GM19239 (cell line): ENCODE data around the gene FGF19.

ENCODE experiments used
- DNase-seq: peaks from one replicate; pipeline ENCODE4 v3.0.0; 2011; ENCODE audit warnings: low spot score; ENCODE audit not compliant: insufficient read length
- FAIRE-seq: peaks from 2 replicates; lab custom pipeline; 2011; peaks lifted over from hg19 to GRCh38; lab: Jason Lieb, UNC

FGF19 gene

DNA sequence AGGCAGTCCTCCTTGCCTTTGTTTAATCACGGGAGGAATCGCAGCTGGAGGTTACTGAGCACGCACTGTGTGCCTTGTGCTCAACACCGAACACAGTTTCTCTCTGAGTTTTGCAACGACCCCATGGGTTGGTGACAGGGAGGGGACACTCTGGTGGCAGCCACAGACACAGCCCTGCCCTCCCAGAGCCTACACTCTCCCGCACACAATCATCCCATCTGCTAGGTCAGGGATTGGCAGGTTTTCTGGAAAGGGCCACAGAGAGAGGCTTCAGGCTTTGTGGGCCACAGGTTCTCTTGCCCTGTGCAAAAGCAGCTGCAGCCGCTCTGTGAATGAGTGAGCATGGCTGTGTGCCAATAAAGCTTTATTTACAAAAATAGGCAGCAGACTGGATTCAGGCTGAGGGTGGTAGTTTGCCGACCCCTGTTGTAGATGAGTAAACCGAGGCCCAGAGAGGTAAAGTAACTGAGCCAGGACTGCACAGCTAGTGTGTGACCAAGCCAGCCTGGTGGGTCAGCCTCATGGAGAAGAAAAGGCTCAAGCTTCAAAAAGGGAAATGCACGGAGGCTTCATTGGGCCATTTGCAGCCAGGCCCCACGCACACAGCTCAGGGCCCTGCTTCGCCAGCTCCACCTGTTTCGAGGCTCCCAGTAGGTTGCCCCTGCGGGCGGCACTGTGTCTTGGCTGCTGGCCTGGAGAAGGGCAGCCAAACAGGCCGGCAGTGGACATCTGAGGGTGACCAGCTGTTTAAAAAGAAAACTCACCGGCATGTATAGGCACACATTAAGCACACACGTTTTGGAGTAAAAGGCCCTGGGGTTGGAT lies 45.0 kb downstream of the FGF19 start:
- no peak for DNase-seq
- FAIRE-seq = no peak

DNA sequence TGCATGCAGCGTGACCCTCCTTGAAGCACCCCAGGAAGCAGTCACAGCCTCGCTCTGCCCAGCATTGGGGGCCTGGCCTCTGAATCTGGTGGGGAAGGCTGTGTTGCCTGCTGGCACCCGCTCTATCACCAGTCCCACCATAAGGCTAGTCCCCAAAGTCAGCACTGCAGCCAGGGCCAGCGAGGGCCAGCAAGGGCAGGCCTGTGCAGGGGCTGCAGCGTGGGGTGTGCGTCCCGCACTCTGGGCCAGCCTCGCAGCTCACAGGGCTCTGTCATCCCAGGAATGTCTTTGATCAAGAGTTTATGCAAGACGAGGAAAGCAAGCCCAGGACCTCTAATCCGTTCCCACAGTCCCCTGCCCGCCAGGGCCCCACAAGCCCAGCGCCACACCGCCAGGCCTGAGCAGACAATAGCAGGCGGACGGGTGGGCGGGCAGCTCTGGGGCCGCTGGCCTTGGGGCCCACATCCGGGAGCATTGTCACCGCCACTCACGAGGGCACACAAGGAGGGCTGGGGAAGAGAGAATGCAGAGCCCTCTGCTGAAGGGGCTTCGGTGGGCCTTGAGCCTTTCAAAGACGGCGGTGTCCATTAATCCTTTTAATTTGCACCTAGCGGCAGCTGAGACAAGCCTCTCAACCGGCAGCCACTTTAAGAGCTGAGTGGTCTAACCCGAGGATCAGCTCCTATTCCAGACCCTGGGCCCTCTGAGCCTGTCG lies 45.8 kb downstream of the FGF19 start:
- no peak for DNase-seq
- no peak for FAIRE-seq

DNA sequence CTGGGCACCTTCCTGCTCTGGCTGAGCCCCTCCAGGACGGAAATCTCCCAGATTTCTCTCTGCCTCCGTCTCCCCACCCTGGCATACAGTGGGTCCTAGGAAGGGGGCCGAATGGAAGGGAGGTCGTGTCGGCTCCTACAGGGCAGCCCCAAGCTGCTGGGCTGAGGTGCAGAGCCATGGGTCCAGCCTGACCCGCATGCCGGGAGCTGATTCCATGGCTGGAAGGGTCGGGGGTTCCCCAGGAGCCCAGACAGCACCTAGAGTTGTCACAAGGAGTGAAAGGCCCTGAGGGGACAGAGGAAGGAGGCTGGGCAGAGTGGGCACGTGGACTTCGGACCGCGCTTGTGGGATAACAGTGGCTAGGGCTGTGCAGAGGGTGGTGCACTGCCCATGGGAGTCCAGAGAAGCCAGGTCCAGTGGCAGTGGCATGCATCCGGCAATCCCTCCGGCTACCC lies 46.3 kb downstream of the FGF19 start:
- FAIRE-seq = no peak
- no peak for DNase-seq

DNA sequence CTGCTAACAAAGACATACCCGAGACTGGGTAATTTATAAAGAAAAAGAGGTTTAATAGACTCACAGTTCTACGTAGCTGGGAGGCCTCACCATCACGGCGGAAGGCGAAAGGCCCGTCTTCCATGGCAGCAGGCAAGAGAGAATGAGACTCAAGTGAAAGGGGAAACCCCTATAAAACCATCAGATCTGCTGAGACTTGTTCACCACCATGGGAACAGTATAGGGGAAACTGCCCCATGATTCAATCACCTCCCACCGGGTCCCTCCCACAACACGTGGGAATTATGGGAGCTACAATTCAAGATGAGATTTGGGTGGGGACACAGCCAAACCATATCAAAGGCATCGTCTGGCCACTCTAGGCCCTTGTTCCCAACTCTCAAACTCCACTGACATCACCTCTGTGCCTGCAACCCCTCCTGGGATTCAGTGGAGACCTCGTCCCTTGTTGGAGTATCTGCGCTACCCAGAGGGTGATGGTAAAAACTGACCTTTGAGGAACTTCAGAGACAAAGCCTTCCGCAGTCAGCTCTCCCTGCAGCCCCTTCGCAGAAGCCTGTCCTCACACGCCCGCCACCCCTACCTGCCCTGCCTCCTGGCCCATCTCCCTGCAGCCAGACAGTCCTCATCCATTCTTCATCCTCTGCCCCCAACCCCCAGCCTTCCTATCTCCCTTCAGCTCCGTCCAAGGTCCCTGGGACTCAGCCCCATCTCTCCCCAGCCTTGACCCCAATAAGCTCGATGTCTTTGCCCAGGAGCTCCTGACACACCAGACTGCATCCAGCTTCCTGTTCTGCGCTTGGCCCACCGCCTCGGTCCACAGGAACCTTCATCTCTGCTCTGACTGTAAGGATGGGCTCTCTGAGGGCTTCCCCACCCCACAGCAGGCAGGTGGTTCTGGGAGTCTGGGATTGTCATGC lies 47.0 kb downstream of the FGF19 start:
- FAIRE-seq (no peak), DNase-seq (no peak)

- DNase-seq (no peak), FAIRE-seq (no peak)
These were observed 48.1 kb downstream of the FGF19 start for GRCh38 chr11:69655479-69656428.

- FAIRE-seq (no peak), DNase-seq (no peak)
These were observed 49.0 kb downstream of the FGF19 start for GRCh38 chr11:69654660-69655478.

DNA sequence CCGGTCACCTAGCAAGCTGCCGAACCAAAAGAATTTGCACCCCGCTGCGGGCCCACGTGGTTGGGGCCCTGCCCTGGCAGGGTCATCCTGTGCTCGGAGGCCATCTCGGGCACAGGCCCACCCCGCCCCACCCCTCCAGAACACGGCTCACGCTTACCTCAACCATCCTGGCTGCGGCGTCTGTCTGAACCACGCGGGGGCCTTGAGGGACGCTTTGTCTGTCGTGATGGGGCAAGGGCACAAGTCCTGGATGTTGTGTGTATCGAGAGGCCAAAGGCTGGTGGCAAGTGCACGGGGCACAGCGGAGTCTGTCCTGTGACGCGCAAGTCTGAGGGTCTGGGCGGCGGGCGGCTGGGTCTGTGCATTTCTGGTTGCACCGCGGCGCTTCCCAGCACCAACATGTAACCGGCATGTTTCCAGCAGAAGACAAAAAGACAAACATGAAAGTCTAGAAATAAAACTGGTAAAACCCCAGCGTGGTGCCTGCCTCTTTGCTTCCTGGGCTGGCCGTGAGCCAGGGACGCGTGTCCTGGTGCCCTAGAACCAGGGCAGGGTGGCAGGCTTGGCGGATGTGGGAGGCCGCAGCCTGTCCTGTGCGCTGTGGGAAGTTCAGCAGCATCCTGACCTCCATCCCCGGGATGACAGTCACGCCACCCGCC lies 49.7 kb downstream of the FGF19 start:
- DNase-seq (no peak), FAIRE-seq (no peak)

DNA sequence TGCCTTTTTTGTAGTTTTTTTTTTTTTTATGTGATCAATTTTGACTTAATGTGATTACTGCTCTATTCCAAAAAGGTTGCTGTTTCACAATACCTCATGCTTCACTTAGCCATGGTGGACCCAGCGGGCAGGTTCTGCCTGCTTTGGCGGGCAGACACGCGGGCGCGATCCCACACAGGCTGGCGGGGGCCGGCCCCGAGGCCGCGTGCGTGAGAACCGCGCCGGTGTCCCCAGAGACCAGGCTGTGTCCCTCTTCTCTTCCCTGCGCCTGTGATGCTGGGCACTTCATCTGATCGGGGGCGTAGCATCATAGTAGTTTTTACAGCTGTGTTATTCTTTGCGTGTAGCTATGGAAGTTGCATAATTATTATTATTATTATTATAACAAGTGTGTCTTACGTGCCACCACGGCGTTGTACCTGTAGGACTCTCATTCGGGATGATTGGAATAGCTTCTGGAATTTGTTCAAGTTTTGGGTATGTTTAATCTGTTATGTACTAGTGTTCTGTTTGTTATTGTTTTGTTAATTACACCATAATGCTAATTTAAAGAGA lies 50.3 kb downstream of the FGF19 start:
- FAIRE-seq (no peak), DNase-seq (no peak)

- FAIRE-seq (no peak), DNase-seq (no peak)
These were observed 50.8 kb downstream of the FGF19 start for GRCh38 chr11:69652999-69653398.

GRCh38 chr11:69651834-69652620 lies 51.8 kb downstream of the FGF19 start:
- no peak for FAIRE-seq
- DNase-seq = no peak

GRCh38 chr11:69650832-69651344 lies 52.9 kb downstream of the FGF19 start:
- DNase-seq (no peak), FAIRE-seq (no peak)

GRCh38 chr11:69650081-69650831 lies 53.6 kb downstream of the FGF19 start:
- FAIRE-seq = no peak

DNA sequence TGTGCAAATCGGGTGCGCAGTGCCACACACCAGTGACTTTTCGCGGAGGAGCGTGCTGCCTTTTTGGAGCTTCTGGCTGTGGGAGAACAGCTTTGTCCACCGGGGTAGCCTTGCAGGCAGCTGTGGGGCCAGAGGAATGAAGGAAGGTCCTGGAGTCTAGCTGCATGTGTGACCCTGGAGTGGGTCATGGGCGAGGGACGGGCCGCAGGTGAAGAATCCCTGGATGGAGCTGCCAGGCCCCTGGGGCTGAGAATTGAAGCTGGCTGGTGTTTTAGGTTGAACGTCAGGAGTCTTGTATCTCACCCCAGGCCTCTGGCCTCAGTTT lies 54.3 kb downstream of the FGF19 start:
- FAIRE-seq (no peak), DNase-seq (no peak)

More at GRCh38 chr11:69650081-69650831, 53.6 kb downstream of the FGF19 start:
- DNase-seq = no peak

DNA sequence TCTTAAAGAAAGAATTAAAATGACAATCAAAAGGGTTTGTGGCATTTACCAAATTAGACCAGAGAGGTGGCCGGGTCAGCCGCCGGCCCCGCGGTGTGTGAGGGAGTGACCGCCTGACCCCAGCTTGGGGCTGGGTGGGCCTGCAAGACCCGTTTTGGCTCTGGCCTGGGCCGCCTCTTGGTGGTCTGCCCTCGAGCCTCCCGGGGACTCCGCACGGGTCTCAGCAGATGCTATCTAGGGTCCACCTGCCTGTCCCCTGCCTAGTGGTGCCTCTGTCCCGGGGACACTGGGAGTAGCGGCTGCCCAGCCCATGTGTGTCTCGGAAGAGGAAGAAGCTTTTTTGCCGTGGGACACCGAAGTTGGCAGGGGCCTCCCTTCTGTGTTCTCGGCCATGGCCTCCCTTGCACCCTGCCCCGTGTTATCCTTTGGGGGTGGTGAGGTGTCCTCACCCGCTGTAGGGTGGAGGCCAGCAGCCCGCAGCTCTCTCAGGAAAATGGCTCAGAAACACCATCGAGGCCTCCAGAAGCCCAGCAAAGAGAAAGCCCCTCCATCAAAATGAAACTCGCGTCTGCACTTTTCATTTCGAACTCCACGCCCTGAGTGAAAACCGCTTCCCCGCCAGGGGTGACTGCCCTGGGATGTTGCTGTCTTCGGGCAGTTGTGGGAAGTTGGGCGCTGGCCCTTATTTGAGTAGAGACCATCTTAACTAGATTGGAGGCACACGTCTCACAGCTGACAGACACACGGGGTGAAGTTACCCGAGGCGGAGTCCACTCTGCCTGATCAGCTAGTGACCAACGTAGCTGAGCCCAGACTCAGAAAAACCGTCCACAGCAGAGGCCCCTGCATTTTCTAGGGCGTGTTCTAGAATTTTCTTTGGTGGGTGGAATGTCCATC lies 54.9 kb downstream of the FGF19 start:
- no peak for FAIRE-seq
- DNase-seq = no peak
